ENCODE data around the gene NEK11. TPM values are rescaled to one million over a fixed set of nuclear protein-coding genes. Genes with fewer than 3 reads are reported as not detected.

Gene NEK11
- polyA plus RNA-seq, 1 of the 3 experiments (the other 2 are of a cell fraction): 4.7 TPM

- CTCF ChIA-PET: interaction anchor here (1.9 kb wide), 1 partner anchor 14 kb away, joined by 7 read pairs; no protein-coding TSS in a partner anchor
- Histone ChIP-seq H3K27ac (ENCODE audit: low read depth in 2 of 2, low read length in 1 of 2) (no peak overlapping the region; a peak in 1 of 4 replicates), H3K79me2 (ENCODE audit: insufficient read depth) (no peaks in the 10 kb centered on the region; the same call in 1 of the 2 replicates), H3K9me2 (no peaks in the 10 kb centered on the region), H3K9me3 (no peaks in the 10 kb centered on the region), H3F3A (replicated peaks; ENCODE audit: insufficient read depth) (no peaks in the 10 kb centered on the region), H3K27me3 (ENCODE audit: insufficient read depth) (no peaks in the 10 kb centered on the region), H3K4me3 (ENCODE audit: low read depth in 2 of 2, low read length in 1 of 2) (no peak overlapping the region), H3K4me2 (no peak overlapping the region), H4K20me1 (ENCODE audit: insufficient read depth) (no peaks in the 10 kb centered on the region), H3K36me3 (replicated peaks in 1 of 2; ENCODE audit: control insufficient read depth in 1 of 2, insufficient read depth in 2 of 2, low read length in 1 of 2) (peaks cover 34 to 73% of the 10 kb centered on the region in 2 experiments), H2AFZ (ENCODE audit: low read depth) (no peak overlapping the region), H3K4me1 (ENCODE audit: control insufficient read depth in 1 of 2, insufficient read depth in 2 of 2, low read depth in 1 of 2, low read length in 1 of 2) (peaks cover 0 to 3% of the 10 kb centered on the region in 2 experiments; a peak in 2 of 4 replicates), H3K9ac (no peak overlapping the region)
- 90% methylated on average over 3 of the region's 3 CpGs for WGBS (ENCODE audit: low lambda C conversion rate)
- POLR2A ChIA-PET: no interaction called here
- DNase-seq: no peak
- TF ChIP-seq YY1 (IDR thresholded peaks at IDR 0.05; ENCODE audit: low read depth): no peak
- no peak for TF ChIP-seq NRF1 (IDR thresholded peaks at IDR 0.05; ENCODE audit: low read depth, low read length)
- TF ChIP-seq TEAD4 (IDR thresholded peaks at IDR 0.05; ENCODE audit: borderline replicate concordance, insufficient read depth): no peak
- no peak for TF ChIP-seq RFX5 (IDR thresholded peaks at IDR 0.05; ENCODE audit: low read length)
- no peak for TF ChIP-seq RCOR1 (IDR thresholded peaks at IDR 0.05; ENCODE audit: low read length)
- TF ChIP-seq RXRA (IDR thresholded peaks at IDR 0.05; ENCODE audit: borderline replicate concordance, low read depth): no peak
- no peak for TF ChIP-seq FOXJ3 (CRISPR knock-in tag; IDR thresholded peaks at IDR 0.05)
- no peak for TF ChIP-seq MEF2A (IDR thresholded peaks at IDR 0.05; ENCODE audit: borderline replicate concordance, low read depth)
- TF ChIP-seq FOXM1 (IDR thresholded peaks at IDR 0.05; ENCODE audit: low read depth): no peak
- TF ChIP-seq NFIC (IDR thresholded peaks at IDR 0.05; ENCODE audit: borderline replicate concordance): no peak
- TF ChIP-seq USF1 (IDR thresholded peaks at IDR 0.05; ENCODE audit: borderline replicate concordance, low read depth): no peak
- TF ChIP-seq JUND (IDR thresholded peaks at IDR 0.05): no peak
- no peak for TF ChIP-seq TCF12 (IDR thresholded peaks at IDR 0.05)
- TF ChIP-seq, protein P1, sequence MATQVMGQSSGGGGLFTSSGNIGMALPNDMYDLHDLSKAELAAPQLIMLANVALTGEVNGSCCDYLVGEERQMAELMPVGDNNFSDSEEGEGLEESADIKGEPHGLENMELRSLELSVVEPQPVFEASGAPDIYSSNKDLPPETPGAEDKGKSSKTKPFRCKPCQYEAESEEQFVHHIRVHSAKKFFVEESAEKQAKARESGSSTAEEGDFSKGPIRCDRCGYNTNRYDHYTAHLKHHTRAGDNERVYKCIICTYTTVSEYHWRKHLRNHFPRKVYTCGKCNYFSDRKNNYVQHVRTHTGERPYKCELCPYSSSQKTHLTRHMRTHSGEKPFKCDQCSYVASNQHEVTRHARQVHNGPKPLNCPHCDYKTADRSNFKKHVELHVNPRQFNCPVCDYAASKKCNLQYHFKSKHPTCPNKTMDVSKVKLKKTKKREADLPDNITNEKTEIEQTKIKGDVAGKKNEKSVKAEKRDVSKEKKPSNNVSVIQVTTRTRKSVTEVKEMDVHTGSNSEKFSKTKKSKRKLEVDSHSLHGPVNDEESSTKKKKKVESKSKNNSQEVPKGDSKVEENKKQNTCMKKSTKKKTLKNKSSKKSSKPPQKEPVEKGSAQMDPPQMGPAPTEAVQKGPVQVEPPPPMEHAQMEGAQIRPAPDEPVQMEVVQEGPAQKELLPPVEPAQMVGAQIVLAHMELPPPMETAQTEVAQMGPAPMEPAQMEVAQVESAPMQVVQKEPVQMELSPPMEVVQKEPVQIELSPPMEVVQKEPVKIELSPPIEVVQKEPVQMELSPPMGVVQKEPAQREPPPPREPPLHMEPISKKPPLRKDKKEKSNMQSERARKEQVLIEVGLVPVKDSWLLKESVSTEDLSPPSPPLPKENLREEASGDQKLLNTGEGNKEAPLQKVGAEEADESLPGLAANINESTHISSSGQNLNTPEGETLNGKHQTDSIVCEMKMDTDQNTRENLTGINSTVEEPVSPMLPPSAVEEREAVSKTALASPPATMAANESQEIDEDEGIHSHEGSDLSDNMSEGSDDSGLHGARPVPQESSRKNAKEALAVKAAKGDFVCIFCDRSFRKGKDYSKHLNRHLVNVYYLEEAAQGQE (IDR thresholded peaks at IDR 0.05; ENCODE audit: low read depth, low read length): no peak
These were observed 7.7 kb upstream of the NEK11 start for GRCh38 chr3:131018970-131019369.

DNA sequence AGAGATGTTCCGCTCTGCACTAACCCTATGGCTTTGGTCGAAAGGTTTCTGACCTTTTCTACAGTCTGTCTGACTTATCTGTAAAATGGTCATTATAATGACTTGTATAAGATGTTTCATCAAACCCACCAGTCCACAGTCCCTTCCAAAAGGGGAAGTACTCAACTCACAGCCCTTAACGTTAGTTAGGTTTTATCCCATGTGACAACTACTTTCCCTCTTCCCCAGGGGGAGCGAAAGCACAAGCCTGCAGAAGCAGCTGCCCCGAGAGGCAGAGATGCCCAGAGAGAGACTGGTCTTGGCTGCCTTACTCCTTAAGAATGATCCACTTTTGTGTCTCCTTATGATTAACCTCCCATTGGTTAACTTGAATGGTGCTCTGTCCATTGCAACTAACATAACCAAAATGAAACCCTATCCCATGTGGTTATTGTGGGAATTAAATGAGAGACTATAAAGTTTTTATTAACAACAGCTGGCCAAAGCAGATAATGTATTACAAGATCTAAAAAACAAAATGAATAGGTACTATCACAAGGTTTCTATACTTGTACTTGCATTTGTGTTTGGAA, 6.5 kb upstream of the NEK11 start:
- H3K36me3 ChIP-seq (replicated peaks in 1 of 2; ENCODE audit: control insufficient read depth in 1 of 2, insufficient read depth in 2 of 2, low read length in 1 of 2): peaks cover 24 to 68% of the 10 kb centered on the region in 2 experiments
- ChIA-PET CTCF (interaction anchor here (0.6 to 2.0 kb wide), 5 partner anchors 13 to 919 kb away, joined by 3 to 4 read pairs (median 3); no protein-coding TSS in a partner anchor), POLR2A (no interaction called here)
- TF ChIP-seq FOXJ3 (CRISPR knock-in tag; IDR thresholded peaks at IDR 0.05): no peak
- no peak for TF ChIP-seq RAD21 (IDR thresholded peaks at IDR 0.05; ENCODE audit: low read length)
- no peak for TF ChIP-seq CHD2 (IDR thresholded peaks at IDR 0.05; ENCODE audit: low read length, partially characterized antibody)
- TF ChIP-seq YY1 (IDR thresholded peaks at IDR 0.05; ENCODE audit: low read depth): no peak
- no peak for TF ChIP-seq POLR2AphosphoS5 (IDR thresholded peaks at IDR 0.05; ENCODE audit: low read depth, low read length)
- no peak for TF ChIP-seq EP300 (IDR thresholded peaks at IDR 0.05; ENCODE audit: borderline replicate concordance in 1 of 2, low read depth in 1 of 2, low read length in 1 of 2)
- no peak for TF ChIP-seq TEAD4 (IDR thresholded peaks at IDR 0.05; ENCODE audit: borderline replicate concordance, insufficient read depth)
- no peak for TF ChIP-seq MEF2A (IDR thresholded peaks at IDR 0.05; ENCODE audit: borderline replicate concordance, low read depth)
- no peaks in the 10 kb centered on the region for H3K27me3 ChIP-seq (ENCODE audit: insufficient read depth)
- H3K9ac ChIP-seq: no peak overlapping the region
- H3K9me2 ChIP-seq: no peaks in the 10 kb centered on the region
- H3K9me3 ChIP-seq: no peaks in the 10 kb centered on the region
- no peak overlapping the region for H3K4me2 ChIP-seq
- H3F3A ChIP-seq (replicated peaks; ENCODE audit: insufficient read depth): no peaks in the 10 kb centered on the region
- no peak overlapping the region for H2AFZ ChIP-seq (ENCODE audit: low read depth)
- no peaks in the 10 kb centered on the region for H4K20me1 ChIP-seq (ENCODE audit: insufficient read depth)
- H3K27ac ChIP-seq (ENCODE audit: low read depth in 2 of 2, low read length in 1 of 2): no peak overlapping the region
- no peak overlapping the region for H3K4me3 ChIP-seq (ENCODE audit: low read depth in 2 of 2, low read length in 1 of 2)
- DNase-seq: no peak
- 96% methylated on average over 5 of the region's 5 CpGs for WGBS (ENCODE audit: low lambda C conversion rate)
- H3K4me1 ChIP-seq (ENCODE audit: control insufficient read depth in 1 of 2, insufficient read depth in 2 of 2, low read depth in 1 of 2, low read length in 1 of 2): peaks cover 0 to 3% of the 10 kb centered on the region in 2 experiments; a peak in 2 of 4 replicates
- H3K79me2 ChIP-seq (ENCODE audit: insufficient read depth): peaks cover 4% of the 10 kb centered on the region

Measured in SK-N-SH (cell line).